ENCODE data around the gene MUTYH.

DNA sequence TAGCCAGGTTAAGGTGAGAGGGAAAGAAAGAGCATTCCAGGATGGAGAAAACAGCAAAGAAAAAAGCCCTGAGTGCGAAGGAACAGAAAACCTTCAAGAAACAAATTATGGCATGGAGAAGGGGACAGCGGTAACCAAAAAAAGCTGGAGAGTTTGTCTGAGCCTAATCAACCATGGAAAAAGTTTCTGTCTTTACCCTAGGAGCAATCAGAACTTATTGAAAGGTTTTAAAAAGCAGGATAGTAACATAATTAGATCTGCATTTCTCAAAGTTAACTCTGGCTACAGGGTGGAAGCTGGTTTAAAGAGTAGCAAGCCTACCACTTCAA, 39.6 kb downstream of the MUTYH start:
- TF ChIP-seq POLR2AphosphoS5 (IDR thresholded peaks at IDR 0.05; ENCODE audit: low read depth, low read length) (no peak), CTCF (IDR thresholded peaks at IDR 0.05) (no peak; the same call in 1 of the 2 replicates), SIN3A (IDR thresholded peaks at IDR 0.05; ENCODE audit: borderline replicate concordance, insufficient read depth, low read depth, low read length) (no peak), REST (IDR thresholded peaks at IDR 0.05; ENCODE audit: insufficient read depth in 1 of 2, low read depth in 2 of 2, low read length in 1 of 2) (no peak), TCF7L2 (IDR thresholded peaks at IDR 0.05; ENCODE audit: low read depth, low read length) (no peak)
